HL-60 (cell line): ENCODE results near the gene LMO2.
A peak's percentile ranks its signal among the peaks of the same experiment; 100 is the strongest.

Experiments used
- DNase-seq, 2 experiments: peaks; one replicate each; pipeline ENCODE4 v3.0.0-alpha.2; 2010 to 2020; ENCODE audit warnings: low read depth in 1 of 2, low spot score in 1 of 2
- H3K27ac ChIP-seq: fragments of 250-450 bp; sonication (Bioruptor Pico); replicated peaks from 2 replicates; pipeline ENCODE4 v1.5.1; 2020; ENCODE audit warnings: mild to moderate bottlenecking, moderate library complexity
- H3K27me3 ChIP-seq: fragments of 250-450 bp; sonication (Bioruptor Pico); 2 replicates; pipeline ENCODE4 v1.5.1; 2021; ENCODE audit warnings: mild to moderate bottlenecking, moderate library complexity; ENCODE audit not compliant: insufficient read depth, poor library complexity, severe bottlenecking
- H3K4me3 ChIP-seq: replicated peaks from 2 replicates; pipeline ENCODE4 v1.5.1; 2011; ENCODE audit warnings: mild to moderate bottlenecking, control low read depth, low read length; ENCODE audit not compliant: insufficient read depth
- CTCF ChIP-seq: IDR thresholded peaks from one replicate; pipeline ENCODE4 v1.5.1; 2011; ENCODE audit warnings: low read length, control low read depth, inconsistent platforms; ENCODE audit not compliant: insufficient read depth
- GABPA ChIP-seq: IDR thresholded peaks from 2 replicates; pipeline ENCODE4 v1.6.1; 2012; ENCODE audit warnings: low read depth
- POLR2AphosphoS5 ChIP-seq: IDR thresholded peaks from 2 replicates; pipeline ENCODE4 v1.6.1; 2012; ENCODE audit warnings: low read depth
- REST ChIP-seq: IDR thresholded peaks from 2 replicates; pipeline ENCODE4 v1.6.1; 2012; ENCODE audit warnings: low read depth; ENCODE audit not compliant: insufficient replicate concordance
- SPI1 ChIP-seq: IDR thresholded peaks from 2 replicates; pipeline ENCODE4 v1.6.1; 2012; ENCODE audit warnings: low read depth, mild to moderate bottlenecking, borderline replicate concordance

The LMO2 gene

GRCh38 chr11:33935461-33936456, 43.9 kb upstream of the LMO2 start:
- no peak for TF ChIP-seq GABPA
- TF ChIP-seq SPI1, result no peak
- no peak for TF ChIP-seq CTCF
- no peak for TF ChIP-seq REST
- TF ChIP-seq POLR2AphosphoS5, result no peak
- peak overlapping the region; percentile 44 for H3K27ac ChIP-seq
- H3K4me3 ChIP-seq, result no peak overlapping the region
- no peak for DNase-seq
- no peaks in the 10 kb centered on the region for H3K27me3 ChIP-seq

- no peak overlapping the region for H3K27ac ChIP-seq
- DNase-seq, result no peak
- no peak overlapping the region for H3K4me3 ChIP-seq
- H3K27me3 ChIP-seq, result no peaks in the 10 kb centered on the region
- no peak for TF ChIP-seq REST
- TF ChIP-seq SPI1, result no peak
- no peak for TF ChIP-seq POLR2AphosphoS5
- TF ChIP-seq GABPA, result no peak
- no peak for TF ChIP-seq CTCF
These were observed 43.1 kb upstream of the LMO2 start for GRCh38 chr11:33935005-33935404.

GRCh38 chr11:33934450-33934849, 42.6 kb upstream of the LMO2 start:
- H3K27ac ChIP-seq, result no peak overlapping the region
- H3K27me3 ChIP-seq, result no peaks in the 10 kb centered on the region
- no peak for DNase-seq
- H3K4me3 ChIP-seq, result no peak overlapping the region
- TF ChIP-seq POLR2AphosphoS5 (no peak), CTCF (no peak), SPI1 (no peak), REST (no peak), GABPA (no peak)
